Midbrain (tissue), 1 donor: ENCODE data around the gene MLLT10.
A peak's percentile ranks its signal among the peaks of the same experiment; 100 is the strongest.

Source experiments
- DNase-seq: peaks from one replicate; lab custom pipeline; 2025; lab: John Stamatoyannopoulos, UW

Gene MLLT10

DNA sequence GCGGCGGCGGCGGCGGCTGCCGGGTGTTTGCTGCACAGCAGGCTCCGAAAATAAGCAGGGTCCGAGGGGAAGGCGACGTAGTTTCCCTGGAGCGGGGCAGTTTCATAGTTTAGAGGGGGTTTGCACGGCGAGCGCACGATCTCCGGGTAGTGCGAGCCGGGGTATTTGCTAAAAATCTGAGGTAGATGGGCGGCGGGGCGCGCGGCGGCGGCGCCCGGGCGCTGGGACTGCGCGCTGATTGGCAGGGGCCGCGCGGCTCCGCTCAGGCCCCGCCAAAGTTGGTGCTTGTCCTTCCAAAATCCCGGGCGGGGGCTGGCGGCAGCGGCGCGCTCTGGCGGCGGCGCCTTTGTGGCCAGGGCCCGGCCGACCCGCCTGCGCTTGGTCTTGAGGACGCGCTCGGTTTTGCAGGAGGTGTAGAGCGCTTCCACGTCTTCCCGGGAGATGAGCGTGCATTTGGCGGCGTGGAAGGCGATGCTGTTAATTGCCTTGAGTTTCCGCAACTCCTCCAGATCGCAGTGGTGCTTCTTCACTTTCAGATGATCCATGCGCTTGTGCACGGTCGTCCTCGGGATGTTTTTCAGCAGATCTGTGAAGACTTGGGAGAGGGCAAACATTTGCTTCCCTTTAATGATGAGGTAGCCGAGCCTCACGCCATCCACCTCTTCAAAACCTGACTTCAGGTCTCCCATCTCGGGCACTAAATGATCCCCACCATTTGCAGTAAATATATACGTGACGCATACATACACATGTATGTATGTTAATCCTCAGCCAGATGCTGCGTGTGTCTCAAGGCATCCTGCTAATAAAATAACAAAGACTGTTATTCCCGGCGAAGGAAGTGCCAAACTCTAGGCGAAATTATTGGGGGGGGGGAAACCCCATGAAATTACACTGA, 16.6 kb upstream of the MLLT10 start:
- DNase-seq: peak; percentile 51

- DNase-seq: no peak
These were observed 15.8 kb upstream of the MLLT10 start for GRCh38 chr10:21518149-21518640.

DNA sequence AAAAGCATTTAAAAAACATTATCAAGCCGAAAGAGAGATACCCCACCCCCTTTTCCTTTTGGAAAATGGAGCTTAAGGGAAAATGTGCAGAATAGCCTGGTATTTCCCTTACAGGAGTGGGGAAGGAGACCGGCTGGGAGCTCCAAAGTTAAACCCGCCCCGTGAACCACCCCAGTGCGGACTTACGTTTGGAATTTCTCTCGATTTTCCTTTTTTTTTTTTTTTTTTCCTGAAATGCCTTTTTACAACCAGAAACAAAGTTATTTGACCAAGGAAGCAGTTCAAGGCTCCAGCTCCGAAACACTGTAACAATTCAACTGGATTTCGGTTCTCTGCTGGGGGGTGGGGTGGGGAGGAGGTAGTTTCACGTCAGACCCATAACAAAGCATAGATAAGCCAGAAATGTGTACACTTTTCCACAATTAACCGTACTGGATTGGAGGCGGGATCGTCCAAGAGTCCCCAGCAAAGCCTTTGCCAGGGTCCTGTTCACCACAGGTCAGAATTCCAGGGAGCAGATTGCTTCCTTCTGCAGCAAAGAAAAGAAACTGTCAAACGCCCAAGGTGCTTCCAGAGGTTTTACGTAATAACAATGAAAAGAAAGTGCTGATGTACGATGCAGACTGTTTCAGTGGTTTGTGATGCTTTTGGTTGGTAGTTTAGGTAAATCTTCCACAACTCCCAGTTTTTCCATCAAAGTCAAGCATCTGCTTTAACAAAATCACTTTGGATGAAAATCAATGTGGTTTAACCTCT, 15.2 kb upstream of the MLLT10 start:
- DNase-seq: no peak

GRCh38 chr10:21519397-21519933, 14.6 kb upstream of the MLLT10 start:
- DNase-seq: no peak

DNA sequence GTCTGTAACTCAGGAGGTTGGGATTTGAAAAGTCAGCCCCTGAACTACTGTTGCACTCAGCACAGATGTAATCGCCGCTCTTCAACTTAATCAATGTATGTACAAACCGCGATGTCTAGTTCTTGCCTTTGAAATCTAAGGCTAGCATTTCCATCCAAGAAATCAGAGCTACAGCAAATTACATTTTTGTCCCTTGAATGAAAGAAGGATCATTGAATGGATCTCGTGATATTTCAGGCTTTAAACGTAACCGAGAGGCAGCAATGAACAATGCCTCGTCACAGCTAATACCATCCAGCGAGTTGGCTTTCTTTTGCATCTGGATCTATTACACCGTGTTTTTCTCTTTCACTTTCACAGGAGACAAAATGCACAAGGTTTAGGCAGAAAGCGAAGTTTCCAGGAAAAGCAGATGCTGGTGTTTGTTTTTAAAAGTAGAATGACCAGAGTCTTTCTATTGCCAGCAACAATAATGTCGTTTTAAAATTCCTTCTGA, 14.0 kb upstream of the MLLT10 start:
- DNase-seq: peak; percentile 28

GRCh38 chr10:21520509-21520908, 13.5 kb upstream of the MLLT10 start:
- DNase-seq: no peak

- DNase-seq: no peak
These were observed 13.1 kb upstream of the MLLT10 start for GRCh38 chr10:21520949-21521348.

DNA sequence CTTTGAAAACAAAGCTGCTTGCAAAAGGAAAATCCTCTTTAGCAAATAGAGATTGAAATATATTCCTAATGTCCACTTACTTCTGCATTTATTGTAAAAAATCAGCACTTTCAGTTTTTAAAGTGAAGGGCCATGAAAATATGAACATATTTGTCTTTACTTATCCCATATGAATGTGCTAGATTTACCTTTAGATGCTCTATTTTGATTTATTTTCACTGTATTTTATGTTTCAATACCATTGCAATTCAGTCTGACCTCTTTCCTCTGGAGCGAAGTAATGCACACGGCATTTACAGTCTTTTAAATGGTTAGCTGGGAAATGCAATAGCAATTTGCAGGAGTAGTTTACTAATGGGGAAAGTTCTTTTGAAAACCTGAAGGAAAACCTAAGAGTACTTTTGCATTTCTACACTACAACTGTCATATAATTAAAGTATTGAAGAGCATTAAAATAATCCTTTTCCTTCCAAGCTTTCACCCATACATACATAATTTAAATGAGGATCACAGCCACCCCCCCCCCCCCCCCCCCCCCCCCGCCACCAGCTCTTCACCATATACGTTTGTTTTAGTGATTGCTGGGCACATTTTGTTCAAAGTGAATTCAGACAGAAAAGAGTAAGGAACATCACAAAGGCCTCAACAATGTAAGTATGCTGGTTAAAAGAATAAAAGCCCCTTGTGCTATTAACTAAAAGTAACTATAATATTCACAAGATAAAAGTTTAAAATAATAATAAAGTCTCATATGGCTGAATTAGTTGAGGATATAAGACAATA, 12.1 kb upstream of the MLLT10 start:
- no peak for DNase-seq

DNA sequence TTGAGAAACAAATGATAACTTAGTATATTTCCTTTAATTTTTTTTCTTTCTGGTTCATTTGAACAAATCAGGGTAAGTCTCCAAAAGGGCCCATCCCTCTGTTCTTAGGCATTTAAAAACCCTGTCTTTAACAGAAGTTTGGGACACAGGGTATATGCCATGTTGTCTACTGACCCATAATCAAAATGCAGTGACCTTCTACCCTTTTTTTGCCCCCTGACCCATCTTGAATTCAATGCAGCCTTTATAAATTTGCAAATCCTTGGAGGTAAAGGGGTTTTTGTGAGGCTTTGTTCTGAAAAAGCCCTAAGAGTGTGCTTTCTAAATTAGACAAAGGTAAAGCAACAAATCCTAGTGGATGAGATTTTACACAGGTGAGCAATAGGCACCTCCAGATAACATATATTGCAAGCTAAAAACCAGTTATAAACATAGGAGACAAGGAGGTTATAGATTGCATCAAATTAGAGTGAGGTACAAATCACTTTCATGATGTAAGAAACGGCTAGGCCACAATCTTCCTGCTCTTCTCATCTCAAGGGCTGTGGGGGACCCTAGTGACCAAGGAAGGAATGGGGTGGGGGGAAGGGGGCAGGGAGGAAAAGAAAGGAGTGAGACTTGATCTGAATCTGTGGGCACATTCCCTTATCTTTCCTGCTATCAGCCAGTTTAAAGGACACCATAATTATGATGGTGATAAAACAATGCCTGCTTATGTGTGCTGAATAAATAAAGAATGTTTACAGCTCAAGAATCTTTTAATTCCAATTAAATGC, 11.2 kb upstream of the MLLT10 start:
- no peak for DNase-seq

DNA sequence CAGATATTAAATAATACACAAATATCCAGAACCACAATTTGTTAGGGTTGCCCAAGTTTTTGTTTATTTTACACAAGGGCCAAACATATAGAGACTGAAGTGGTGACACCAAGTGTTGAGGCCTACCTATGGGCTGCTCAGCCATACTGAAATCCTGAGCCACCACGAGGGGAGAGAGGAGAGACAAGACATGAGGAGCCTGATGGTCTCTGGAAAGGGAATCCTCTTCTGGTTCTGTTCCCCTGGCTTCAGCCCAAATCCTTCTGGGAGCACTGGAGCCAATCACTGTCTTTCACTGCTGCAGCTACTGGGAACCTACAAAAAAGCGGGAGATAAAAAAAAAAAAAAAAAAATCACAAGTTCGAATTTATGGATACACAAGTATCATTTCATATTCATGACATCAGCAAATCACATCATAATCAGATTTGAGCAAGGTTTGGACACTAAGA, 10.4 kb upstream of the MLLT10 start:
- peak; percentile 28 for DNase-seq

DNA sequence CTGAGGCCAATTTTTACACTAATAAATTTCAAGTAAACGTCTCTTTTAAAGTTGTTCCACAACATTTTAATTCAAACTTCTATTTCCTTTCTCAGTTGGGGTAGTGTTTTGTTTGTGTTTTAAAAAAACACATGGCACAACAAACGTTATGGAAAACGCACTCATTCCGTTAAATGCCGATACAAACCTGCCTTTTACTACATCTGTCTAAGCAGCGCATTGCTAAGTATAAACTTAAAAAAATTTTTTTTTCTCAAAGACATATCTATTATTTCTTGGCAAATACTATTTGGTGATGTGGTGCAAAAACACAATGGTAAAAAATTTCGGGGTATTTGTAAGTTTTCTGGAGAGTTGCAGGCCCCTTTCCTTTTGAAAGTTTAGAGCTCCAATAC, 9.9 kb upstream of the MLLT10 start:
- DNase-seq: no peak

DNA sequence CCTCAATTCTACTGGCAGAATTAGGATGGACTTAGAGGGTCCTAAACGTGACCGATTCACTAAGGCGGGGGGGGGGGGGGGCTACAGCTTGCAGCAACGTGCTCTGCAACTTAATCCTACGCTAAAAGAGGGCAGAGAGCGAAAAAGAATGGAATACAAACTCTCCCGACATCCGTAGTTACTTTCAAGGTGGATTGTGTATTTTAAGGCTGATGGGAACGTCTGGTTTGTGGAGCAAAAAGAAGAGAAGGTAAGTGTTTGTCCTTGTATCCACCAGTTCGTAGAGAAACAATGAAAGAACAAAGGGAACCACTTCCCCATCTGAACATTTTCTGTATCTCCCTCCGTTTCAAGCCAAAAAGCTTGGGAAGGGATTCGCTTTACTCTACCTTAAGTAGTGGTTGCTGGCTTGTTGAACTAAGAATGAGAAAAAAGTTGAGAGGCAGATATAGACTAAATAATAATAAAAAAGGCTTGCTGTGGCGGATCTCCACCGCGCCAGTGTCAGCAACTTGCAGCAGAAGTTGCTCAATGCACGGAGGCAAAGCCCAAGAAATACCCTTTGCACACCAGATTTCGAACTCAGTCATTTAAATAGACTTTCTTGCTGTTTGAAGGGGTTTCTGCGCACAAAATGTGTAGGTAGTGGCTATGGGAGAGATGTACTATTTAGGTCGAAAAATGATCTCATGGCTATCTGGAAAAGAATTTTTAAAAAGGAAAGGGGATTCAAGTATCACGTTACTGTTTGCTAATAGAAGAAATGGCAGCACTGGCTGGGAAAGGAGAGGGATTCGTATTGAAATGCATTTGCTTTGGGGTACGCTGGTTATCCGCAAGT, 9.3 kb upstream of the MLLT10 start:
- peak; percentile 55 for DNase-seq

DNA sequence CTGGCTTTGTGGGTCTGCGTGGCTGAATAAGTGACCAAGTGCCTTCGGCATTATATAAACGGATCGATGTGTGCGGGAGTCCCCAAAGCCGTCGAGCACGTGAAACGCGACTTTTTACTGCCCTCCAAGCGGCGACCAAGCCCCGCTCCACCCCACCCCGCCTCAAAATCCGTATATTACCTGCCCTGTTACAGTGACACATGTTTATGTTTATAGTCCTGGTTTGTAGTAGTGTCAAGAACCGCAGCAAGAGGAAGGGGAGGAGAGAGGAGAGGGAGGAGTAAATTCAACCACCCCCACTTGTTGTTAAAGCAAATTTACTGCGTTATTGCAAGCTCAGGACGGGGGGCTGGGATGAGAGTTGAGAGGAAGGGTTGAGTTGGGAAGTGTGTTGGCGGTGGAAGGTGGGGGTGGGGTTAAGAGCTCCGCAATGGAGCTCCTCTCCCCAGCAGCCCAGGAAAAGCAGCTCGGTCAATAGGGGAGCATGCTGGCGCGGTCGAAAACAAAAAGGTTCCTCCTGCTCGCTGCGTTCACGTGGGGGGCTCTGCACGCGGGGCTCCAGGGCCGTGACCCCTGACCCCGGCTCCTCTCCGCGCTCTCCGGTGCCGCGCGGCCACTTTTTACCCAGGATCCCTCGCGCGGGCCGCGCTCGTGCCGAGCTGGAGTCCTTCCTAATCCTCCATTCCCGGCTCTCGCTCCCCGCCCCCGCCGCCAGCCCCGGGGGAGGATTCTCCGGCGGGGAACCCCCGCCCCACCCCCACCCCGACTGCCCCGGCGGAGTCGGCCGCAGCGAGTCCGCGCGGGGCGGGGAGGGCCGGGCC, 8.5 kb upstream of the MLLT10 start, which contains the start of gene SKIDA1:
Gene SKIDA1, minus strand, starts transcription at position 316 of the 821 bp plus-strand sequence. CDS start 7,860 bp downstream, outside the sequence.
- DNase-seq: peak; percentile 83

- peak; percentile 83 for DNase-seq
These were observed 7.7 kb upstream of the MLLT10 start for GRCh38 chr10:21526188-21526859.

DNA sequence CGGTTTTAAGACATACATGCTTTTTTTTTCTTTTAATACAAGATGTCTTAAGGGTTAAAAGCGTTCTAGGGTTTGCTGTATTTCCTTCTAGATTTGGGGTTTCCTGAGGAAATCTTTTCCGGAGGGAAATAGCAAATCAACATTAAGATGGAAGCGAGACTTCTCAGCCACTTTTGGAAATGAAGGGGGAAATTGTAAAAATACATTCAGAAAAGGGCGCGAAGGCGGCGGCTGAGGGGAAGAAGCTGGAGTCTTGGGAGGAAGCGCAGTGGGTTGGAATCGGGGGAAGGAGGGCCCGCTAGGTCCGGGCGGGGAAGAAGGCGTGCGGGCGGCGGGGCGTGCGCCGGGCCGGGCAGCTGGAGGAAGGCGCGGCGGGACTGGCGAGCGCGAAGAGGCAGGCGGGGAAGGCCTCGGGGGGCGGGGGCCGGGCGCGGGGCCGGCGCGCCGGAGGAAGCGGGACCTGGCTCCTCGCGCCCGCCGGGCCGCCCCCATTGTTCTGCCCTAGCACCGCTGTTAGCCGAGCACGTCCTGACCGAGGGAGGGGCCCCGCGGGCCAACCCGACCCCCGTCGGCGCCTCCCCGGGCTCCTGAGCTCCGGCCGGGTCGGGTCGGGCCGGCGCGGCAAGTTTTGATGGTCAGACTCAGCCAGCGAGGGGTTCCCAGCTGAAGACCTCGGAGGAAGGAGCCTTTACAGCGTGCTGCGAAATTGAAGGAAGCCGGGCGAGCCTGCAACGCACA, 7.0 kb upstream of the MLLT10 start:
- peak; percentile 77 for DNase-seq

GRCh38 chr10:21527598-21528235, 6.3 kb upstream of the MLLT10 start:
- peak; percentile 69 for DNase-seq
